HG02678 (cell line): ENCODE data around the gene SEPTIN1.
A peak's percentile ranks its signal among the peaks of the same experiment; 100 is the strongest.
"Not testable (repeated sequence)": the region's sequence is repeated elsewhere in the genome, so short reads cannot be mapped to it uniquely, and the experiment has no call there.

Experiments used
- ATAC-seq: cut with Tn5 transposase; IDR thresholded peaks from one replicate; pipeline ENCODE4 v1.9.1; 2021; ENCODE audit warnings: mild to moderate bottlenecking, moderate library complexity; ENCODE audit not compliant: unreplicated experiment

Gene SEPTIN1

GRCh38 chr16:30342751-30343490 is 39.4 kb downstream of the SEPTIN1 start:
- no peak for ATAC-seq

GRCh38 chr16:30341971-30342370 is 40.4 kb downstream of the SEPTIN1 start:
- ATAC-seq, result not testable (repeated sequence)

GRCh38 chr16:30340621-30341020 is 41.7 kb downstream of the SEPTIN1 start:
- ATAC-seq, result no peak

- not testable (repeated sequence) for ATAC-seq
These were observed 43.6 kb downstream of the SEPTIN1 start for GRCh38 chr16:30338715-30339114.

GRCh38 chr16:30337964-30338357 is 44.4 kb downstream of the SEPTIN1 start:
- not testable (repeated sequence) for ATAC-seq

- ATAC-seq, result peak; percentile 9
These were observed 46.5 kb downstream of the SEPTIN1 start for GRCh38 chr16:30335598-30336474.

GRCh38 chr16:30335028-30335597 is 47.2 kb downstream of the SEPTIN1 start:
- ATAC-seq, result peak; percentile 72

GRCh38 chr16:30334473-30334989 is 47.8 kb downstream of the SEPTIN1 start:
- ATAC-seq, result peak; percentile 88
